ENCODE results near the gene EXT2.

EXT2 gene

DNA sequence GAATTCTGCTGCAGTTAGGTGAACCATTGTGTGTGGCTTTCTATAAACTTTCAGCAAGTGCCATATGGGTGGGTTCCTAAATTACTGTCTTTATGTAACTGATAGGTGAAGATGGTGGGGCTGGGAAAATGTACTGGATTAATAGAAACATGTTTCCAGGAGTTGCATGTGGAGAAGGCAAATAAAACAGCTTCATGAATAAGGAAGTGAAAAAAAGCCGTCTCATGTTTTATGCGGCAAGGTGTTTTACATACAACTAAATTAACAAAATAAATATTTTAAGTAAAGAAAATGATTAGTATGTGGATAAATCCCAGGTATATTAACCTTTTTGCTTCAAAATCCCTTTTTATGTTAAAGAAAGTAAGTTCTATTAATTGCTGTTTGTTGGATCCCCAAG lies 67.2 kb downstream of the EXT2 start:
- DNase-seq (ENCODE audit: low spot score), result no peak
- no peak for FAIRE-seq

DNA sequence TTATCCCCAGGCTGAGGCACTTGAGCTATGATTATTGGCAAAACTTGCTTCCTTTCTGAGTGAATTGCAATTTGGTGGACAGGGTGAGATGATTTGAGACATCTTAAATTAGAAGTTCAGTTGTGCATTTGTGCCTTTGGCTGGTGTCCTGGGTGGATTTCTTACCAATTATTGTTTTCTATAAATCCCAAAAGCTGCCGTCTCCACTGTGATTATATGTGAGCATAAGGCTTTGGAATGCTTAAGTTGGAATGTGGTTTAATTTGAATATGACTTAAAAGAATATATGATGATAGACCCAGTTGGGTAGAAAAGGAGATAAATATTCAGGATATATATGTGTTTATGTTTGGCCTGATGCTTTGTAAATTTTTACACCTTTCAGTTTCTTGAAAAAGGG lies 70.0 kb downstream of the EXT2 start:
- DNase-seq (ENCODE audit: low spot score) (no peak), FAIRE-seq (no peak)

GRCh38 chr11:44167046-44167445 lies 71.6 kb downstream of the EXT2 start:
- no peak for FAIRE-seq
- no peak for DNase-seq (ENCODE audit: low spot score)

DNA sequence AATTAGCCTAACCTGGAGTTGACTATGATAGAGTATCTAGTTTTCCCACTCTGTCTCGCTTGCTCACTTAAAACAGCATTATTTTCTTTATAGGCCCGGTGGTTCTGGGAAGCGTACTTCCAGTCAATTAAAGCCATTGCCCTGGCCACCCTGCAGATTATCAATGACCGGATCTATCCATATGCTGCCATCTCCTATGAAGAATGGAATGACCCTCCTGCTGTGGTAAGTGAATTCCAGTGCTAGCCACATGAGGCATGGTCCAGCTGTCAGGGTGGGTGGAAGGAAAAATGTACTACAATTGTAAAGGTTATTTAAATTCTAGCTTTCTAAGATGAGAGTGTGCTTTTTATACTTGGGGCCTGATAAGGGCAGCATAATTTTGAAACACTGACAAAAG lies 76.0 kb downstream of the EXT2 start:
- no peak for DNase-seq (ENCODE audit: low spot score)
- FAIRE-seq, result no peak

DNA sequence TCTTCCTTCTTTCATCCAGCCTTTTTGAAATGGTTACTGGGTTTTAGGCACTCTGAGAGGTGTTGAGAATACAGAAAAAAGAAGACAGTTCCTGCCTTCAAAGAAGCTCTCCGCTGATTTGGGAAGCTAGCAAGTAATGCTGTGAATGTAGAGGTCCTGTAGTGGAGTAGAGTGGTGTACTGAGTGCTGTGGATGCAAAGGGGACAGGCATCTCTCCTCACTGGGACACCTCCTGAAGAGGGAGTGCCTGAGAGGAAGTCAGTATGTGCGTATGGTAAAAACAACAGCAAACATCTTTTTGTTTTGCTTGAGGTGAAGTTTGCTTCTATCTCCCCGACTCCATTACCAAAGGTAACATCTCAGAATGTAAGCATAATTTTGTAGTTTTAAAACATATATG lies 77.5 kb downstream of the EXT2 start:
- FAIRE-seq, result no peak
- DNase-seq (ENCODE audit: low spot score), result no peak

DNA sequence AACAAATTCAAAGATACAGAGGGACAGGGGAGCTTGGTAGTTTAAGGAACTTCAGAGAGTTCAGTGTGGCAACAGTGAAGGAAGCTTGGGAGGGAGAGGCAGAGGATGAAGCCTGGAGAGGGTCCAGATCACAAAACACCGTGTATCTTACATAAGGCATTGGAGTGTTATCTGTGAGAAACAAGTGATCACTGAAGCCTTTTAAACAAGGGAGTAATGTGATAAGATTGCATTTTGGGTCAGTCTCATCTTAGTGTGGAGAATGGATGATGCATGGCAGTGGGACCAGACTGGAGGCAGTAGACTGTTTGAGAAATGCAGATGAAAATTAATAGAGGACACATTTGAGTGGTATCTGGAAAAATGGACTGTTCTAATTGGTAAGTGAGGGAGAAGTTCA lies 79.4 kb downstream of the EXT2 start:
- DNase-seq (ENCODE audit: low spot score), result no peak
- FAIRE-seq, result no peak

GRCh38 chr11:44176546-44177213 lies 81.2 kb downstream of the EXT2 start:
- FAIRE-seq (no peak), DNase-seq (ENCODE audit: low spot score) (no peak)

DNA sequence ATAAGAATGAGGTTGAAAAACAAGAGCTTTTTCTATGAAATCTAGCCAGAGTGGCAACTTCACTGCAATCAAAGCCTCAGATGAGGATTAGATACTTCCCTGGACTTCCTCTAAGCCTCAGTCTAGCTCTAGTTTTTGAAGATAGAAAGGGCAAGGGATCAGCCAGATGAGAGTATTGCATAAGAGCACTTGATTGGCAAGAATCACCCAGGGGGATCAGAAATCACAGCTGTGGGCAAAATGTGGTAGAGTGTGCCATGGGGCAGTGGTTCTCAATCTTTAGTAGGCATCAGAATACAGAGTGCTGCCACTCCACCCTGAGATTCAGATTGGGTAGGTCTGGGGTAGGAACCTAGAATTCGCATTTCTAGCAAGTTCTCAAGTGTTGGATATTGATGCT lies 82.4 kb downstream of the EXT2 start:
- no peak for FAIRE-seq
- no peak for DNase-seq (ENCODE audit: low spot score)

GRCh38 chr11:44178381-44178780 lies 82.9 kb downstream of the EXT2 start:
- FAIRE-seq (no peak), DNase-seq (ENCODE audit: low spot score) (no peak)

DNA sequence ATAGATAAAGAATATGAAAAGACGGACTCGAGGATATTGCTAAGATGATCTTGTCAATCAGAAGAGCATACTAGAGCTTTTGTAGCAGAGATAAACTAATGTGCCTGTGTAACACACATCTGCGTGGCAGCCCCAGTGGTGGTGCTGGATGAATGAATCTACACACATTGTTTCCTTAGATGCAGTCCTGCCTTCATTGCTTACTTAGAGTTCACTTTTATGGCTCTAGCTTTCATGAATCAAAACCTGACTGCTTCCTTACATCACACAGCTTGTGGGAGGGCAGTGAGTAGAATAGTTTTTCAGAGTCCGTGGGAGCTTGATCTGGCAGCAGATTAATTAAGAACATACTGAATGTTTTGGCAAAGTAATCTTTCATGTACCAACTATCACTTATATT lies 83.7 kb downstream of the EXT2 start:
- FAIRE-seq (no peak), DNase-seq (ENCODE audit: low spot score) (no peak)

DNA sequence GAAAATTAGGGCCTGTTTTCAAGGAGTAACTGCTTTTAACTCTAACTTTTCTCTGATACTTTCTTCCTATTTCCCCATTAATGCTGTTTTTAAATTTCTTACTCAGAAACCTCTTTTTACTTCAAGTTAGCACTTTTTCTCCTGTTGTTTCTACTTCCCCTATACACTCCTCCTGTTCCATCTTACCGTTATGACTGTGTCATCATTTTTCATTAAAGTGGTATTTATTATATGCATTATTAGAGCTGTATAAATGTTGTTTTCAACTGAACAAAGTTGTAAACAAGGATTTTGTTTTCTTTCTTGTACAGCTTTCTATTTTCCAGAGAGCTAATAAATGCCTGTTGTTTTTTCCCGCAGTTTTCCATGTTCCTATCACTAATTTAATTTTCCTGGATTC lies 84.6 kb downstream of the EXT2 start:
- no peak for FAIRE-seq
- DNase-seq (ENCODE audit: low spot score), result no peak

GRCh38 chr11:44185522-44185921 lies 90.0 kb downstream of the EXT2 start:
- FAIRE-seq, result no peak
- no peak for DNase-seq (ENCODE audit: low spot score)

DNA sequence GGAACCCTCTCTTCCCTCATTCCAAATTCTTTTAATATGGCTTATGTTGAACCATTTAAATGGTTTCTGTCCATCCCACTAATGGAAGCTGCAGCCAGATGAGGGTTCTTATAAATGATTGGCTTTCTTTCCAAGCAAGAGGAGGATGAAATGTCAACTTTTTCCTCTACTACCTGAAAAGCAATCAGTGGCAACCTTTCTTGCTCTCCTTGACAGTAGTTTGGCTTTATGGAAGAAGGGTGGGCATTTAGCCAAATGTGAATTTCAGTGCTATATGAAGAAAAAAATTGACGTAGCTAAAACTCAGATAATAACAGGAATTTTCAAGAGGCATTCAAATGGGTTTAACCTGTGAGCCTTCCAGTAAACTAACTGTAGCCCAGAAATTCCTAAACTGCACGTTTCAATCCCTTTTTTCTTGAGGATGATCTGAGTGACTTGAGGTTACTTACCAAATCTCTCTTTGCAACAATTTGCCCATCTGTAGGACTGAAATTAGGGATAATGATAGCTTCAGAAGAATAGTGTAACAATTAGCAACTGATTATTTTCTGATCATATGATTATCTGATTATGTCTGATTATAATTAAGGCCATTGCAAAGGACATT lies 90.9 kb downstream of the EXT2 start:
- no peak for FAIRE-seq
- no peak for DNase-seq (ENCODE audit: low spot score)

DNA sequence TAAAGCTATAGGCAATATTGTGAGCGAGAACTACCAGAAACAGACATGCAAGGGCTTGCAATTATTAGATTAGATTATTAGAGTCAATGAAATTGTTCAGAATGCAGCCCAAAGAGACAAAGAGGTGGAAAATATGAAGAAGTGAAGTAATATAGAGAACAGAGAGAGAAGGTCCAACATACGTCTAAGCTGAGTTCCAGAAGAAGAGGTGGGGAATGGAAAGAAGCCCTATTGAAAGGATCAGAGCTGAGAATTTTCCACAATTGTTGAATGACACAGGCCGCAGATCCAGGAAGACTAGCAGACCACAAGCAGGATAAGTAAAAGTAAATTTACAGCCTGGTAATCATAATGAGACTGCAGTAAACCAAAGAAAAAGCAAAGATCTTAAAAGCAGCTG lies 93.2 kb downstream of the EXT2 start:
- no peak for DNase-seq (ENCODE audit: low spot score)
- FAIRE-seq, result no peak

- FAIRE-seq (no peak), DNase-seq (ENCODE audit: low spot score) (no peak)
Measured at GRCh38 chr11:44189986-44190882, 94.8 kb downstream of the EXT2 start.

DNA sequence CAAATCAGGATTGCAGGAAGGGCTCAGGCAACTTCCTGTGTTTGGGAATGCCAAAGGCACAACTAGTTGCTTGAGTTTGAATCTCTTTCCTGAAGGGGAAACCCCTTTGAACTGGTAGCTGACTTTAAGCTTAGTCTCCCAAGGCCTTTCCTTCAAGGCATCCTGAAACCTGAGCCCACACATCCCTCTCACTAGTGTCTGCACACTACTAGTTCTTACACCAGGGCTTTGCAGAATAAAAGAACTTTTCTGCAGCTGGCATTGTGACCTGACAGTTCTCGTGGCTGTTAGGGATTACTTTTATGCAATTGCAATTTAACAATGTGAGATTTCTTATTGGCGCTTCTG lies 95.4 kb downstream of the EXT2 start:
- FAIRE-seq, result no peak
- no peak for DNase-seq (ENCODE audit: low spot score)

GRCh38 chr11:44191322-44192016 lies 96.0 kb downstream of the EXT2 start:
- FAIRE-seq, result no peak
- DNase-seq (ENCODE audit: low spot score), result no peak

GRCh38 chr11:44192017-44192385 lies 96.5 kb downstream of the EXT2 start:
- no peak for FAIRE-seq
- DNase-seq (ENCODE audit: low spot score), result no peak

GRCh38 chr11:44192462-44193100 lies 97.1 kb downstream of the EXT2 start:
- no peak for FAIRE-seq
- DNase-seq (ENCODE audit: low spot score), result no peak

GRCh38 chr11:44193856-44194255 lies 98.4 kb downstream of the EXT2 start:
- DNase-seq (ENCODE audit: low spot score) (no peak), FAIRE-seq (no peak)

DNA sequence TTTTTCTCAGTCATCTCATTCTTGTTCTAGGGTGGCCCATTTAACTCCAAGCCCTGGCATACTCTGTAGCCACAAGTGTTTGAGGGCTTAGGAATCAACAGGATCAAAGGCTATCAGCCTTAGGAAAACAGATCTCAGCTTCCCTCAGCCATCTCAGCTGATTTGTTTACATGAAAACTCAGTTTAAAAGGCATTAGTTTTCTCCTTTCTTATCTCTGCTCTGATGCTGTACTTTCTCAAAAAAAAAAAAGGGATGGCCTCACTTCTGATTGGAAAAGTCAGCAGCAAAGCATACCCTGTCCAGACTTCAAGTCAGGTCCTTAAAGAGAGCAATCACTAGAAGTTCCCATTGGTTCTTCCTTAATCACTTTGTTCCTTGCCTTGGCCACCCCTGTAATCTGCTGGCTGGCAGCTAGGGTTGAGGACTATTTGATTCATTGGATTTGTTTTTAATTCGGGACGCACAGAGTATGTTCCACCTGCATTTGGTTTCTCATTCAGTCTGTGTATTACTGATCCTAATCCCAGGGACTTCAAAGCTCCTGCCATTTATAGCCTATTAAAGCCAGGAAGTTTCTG lies 102.8 kb downstream of the EXT2 start:
- DNase-seq (ENCODE audit: low spot score) (no peak), FAIRE-seq (no peak)

Measured in urothelium cell line (cell line).